Effector memory CD4-positive, alpha-beta T cell (primary cell): ENCODE measurements around the gene PHKA2.

Source experiments
- DNase-seq, 3 donors: peaks; one replicate each; pipeline ENCODE4 v3.0.0-alpha.2; 2020
- H3K27ac ChIP-seq: 2 replicates; pipeline ENCODE4 v1.7.0; 2013; ENCODE audit warnings: mild to moderate bottlenecking, low read length, moderate library complexity; ENCODE audit not compliant: insufficient read depth, poor library complexity, severe bottlenecking
- H3K27me3 ChIP-seq: replicated peaks from 2 replicates; pipeline ENCODE4 v1.7.0; 2013; ENCODE audit warnings: mild to moderate bottlenecking, low read length; ENCODE audit not compliant: insufficient read depth, control insufficient read depth, poor library complexity, severe bottlenecking
- H3K36me3 ChIP-seq: 2 replicates; pipeline ENCODE4 v1.7.0; 2013; ENCODE audit warnings: mild to moderate bottlenecking, low read length, moderate library complexity; ENCODE audit not compliant: control insufficient read depth, insufficient read depth
- H3K4me1 ChIP-seq: 2 replicates; pipeline ENCODE4 v1.7.0; 2013; ENCODE audit warnings: low read length, mild to moderate bottlenecking; ENCODE audit not compliant: control insufficient read depth, insufficient read depth, poor library complexity, severe bottlenecking
- H3K4me3 ChIP-seq: 2 replicates; pipeline ENCODE4 v1.7.0; 2013; ENCODE audit warnings: low read length, low read depth, mild to moderate bottlenecking; ENCODE audit not compliant: insufficient read depth, poor library complexity, severe bottlenecking
- H3K9me3 ChIP-seq: 2 replicates; pipeline ENCODE4 v1.7.0; 2013; ENCODE audit warnings: mild to moderate bottlenecking, low read length, moderate library complexity; ENCODE audit not compliant: control insufficient read depth

Gene PHKA2

GRCh38 chrX:18961686-18962085, 22.2 kb downstream of the PHKA2 start:
- no peak for DNase-seq
- no peaks in the 10 kb centered on the region for H3K36me3 ChIP-seq
- H3K9me3 ChIP-seq, result no peaks in the 10 kb centered on the region
- H3K4me1 ChIP-seq, result no peaks in the 10 kb centered on the region
- no peak overlapping the region for H3K27ac ChIP-seq
- H3K27me3 ChIP-seq, result no peaks in the 10 kb centered on the region
- no peak overlapping the region for H3K4me3 ChIP-seq

DNA sequence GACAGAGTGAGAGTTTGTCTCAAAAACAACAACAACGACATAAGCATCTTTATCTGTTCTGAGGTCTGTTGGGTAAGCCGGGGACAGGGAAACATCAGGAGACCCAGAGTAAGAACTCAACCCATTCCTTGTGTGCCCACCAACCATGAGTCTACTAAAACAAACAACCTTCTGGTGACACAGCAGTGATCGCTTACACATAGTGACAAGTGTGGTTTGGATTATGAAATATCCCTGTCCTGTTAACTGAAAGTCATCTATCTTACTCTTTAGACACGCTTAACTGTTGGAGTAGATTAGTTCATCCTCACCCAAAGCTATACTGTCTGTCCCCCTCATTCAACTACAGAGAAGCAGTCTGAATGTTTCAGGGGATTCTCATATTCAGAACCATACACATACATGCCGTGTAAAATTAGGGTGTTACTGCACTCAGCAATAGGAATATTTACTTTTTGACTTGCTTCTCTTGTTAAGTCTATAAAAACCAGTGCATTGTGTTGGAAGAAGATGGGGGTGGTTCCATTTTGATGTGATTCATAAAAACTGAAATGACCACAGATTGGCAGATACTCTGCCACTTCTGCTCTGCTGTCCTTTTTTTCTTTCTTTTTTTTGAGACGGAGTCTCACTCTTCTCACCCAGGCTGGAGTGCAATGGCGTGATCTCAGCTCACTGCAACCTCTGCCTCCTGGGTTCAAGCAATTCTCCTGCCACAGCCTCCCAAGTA, 27.4 kb downstream of the PHKA2 start:
- Histone ChIP-seq H3K4me3 (no peak overlapping the region), H3K9me3 (no peaks in the 10 kb centered on the region), H3K4me1 (no peaks in the 10 kb centered on the region), H3K27ac (no peak overlapping the region), H3K27me3 (no peaks in the 10 kb centered on the region), H3K36me3 (no peaks in the 10 kb centered on the region)
- no peak for DNase-seq

GRCh38 chrX:18955676-18956075, 28.2 kb downstream of the PHKA2 start:
- Histone ChIP-seq H3K4me1 (no peaks in the 10 kb centered on the region), H3K9me3 (no peaks in the 10 kb centered on the region), H3K36me3 (no peaks in the 10 kb centered on the region), H3K27me3 (no peaks in the 10 kb centered on the region), H3K27ac (no peak overlapping the region), H3K4me3 (no peak overlapping the region)
- DNase-seq, result no peak

GRCh38 chrX:18951032-18951431, 32.9 kb downstream of the PHKA2 start:
- Histone ChIP-seq H3K27me3 (no peaks in the 10 kb centered on the region), H3K27ac (no peak overlapping the region), H3K36me3 (no peaks in the 10 kb centered on the region), H3K4me1 (no peaks in the 10 kb centered on the region), H3K9me3 (no peaks in the 10 kb centered on the region), H3K4me3 (no peak overlapping the region)
- DNase-seq, result no peak

DNA sequence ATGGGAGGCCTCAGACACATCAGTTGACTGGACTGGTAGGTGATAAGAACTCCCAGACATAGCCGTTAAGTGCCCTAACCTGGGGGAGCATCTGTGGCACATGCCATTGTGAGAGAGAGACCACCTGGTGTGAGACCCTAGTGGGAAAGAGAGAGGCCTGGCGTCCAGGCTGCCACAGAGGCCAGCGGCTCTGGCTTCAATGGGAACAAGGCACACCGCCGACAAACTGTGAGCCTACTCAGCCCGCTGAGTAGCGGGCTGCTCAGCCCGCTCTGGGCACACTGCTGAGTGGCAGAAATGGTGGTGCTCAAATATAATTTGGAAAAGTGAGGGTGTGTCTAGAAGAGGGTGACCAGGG, 34.0 kb downstream of the PHKA2 start:
- DNase-seq, result no peak
- Histone ChIP-seq H3K27me3 (no peaks in the 10 kb centered on the region), H3K4me3 (no peak overlapping the region), H3K4me1 (no peaks in the 10 kb centered on the region), H3K27ac (no peak overlapping the region), H3K36me3 (peaks cover under 1% of the 10 kb centered on the region), H3K9me3 (no peaks in the 10 kb centered on the region)

DNA sequence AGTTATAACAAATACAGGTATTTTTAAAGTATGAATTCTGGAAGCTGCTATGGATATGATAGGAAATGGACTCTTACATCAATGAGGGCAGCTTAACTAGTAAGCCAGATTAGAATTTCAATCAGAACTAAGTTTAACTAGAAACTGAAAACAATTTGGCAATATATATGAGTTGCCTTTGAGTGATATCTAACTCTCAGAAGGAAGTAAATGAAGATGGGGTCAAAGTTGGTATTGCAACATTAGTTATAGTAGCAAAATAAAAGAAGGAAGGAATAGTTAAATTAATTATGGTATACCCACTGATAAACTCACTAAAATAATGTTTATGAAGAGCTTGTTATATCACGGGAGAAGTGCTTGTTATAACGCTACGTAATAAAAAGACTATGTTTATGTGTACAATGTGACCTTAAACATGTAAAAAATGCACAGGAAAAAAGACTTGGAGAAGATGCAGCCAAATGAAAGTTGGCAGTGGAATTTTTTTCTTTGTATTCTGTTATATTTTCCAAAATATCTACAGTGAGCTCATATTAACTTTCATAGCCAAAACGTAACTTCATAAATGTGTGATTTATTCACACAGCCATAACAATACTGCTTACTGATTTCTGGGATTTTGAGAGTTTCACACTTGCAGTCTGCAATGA, 34.5 kb downstream of the PHKA2 start:
- no peak overlapping the region for H3K27ac ChIP-seq
- H3K4me1 ChIP-seq, result no peaks in the 10 kb centered on the region
- DNase-seq, result no peak
- no peaks in the 10 kb centered on the region for H3K9me3 ChIP-seq
- H3K4me3 ChIP-seq, result no peak overlapping the region
- no peaks in the 10 kb centered on the region for H3K27me3 ChIP-seq
- peaks cover 4% of the 10 kb centered on the region for H3K36me3 ChIP-seq

GRCh38 chrX:18946611-18947010, 37.3 kb downstream of the PHKA2 start:
- Histone ChIP-seq H3K27me3 (no peaks in the 10 kb centered on the region), H3K9me3 (no peaks in the 10 kb centered on the region), H3K4me1 (no peaks in the 10 kb centered on the region), H3K4me3 (no peak overlapping the region), H3K27ac (no peak overlapping the region), H3K36me3 (peaks cover 4% of the 10 kb centered on the region)
- no peak for DNase-seq

DNA sequence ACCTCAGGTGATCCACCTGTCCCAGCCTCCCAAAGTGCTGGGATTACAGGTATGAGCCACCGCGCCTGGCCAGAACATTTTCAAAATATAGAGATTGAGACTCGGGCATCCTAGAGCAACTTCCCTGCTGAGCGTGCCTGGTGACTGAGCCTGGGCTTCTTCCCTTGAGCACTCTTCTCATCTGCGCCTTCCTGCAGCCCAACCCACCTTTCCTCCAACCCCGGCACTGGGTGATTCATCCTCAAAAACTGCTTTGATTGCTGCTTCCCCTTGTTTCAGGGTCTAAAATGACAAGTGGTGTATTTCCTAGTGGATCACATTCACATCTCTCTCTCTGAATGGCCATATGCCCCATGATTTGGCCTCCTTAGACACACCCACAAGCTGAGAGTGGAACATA, 37.8 kb downstream of the PHKA2 start:
- Histone ChIP-seq H3K4me3 (no peak overlapping the region), H3K27me3 (no peaks in the 10 kb centered on the region), H3K4me1 (no peaks in the 10 kb centered on the region), H3K9me3 (no peaks in the 10 kb centered on the region), H3K36me3 (peaks cover 4% of the 10 kb centered on the region), H3K27ac (no peak overlapping the region)
- no peak for DNase-seq

GRCh38 chrX:18945483-18945882, 38.4 kb downstream of the PHKA2 start:
- DNase-seq, result no peak
- Histone ChIP-seq H3K4me1 (no peaks in the 10 kb centered on the region), H3K27me3 (no peaks in the 10 kb centered on the region), H3K9me3 (no peaks in the 10 kb centered on the region), H3K27ac (no peak overlapping the region), H3K4me3 (no peak overlapping the region), H3K36me3 (peaks cover 4% of the 10 kb centered on the region)

GRCh38 chrX:18944482-18944881, 39.4 kb downstream of the PHKA2 start:
- DNase-seq, result no peak
- no peak overlapping the region for H3K4me3 ChIP-seq
- no peaks in the 10 kb centered on the region for H3K9me3 ChIP-seq
- no peaks in the 10 kb centered on the region for H3K4me1 ChIP-seq
- H3K27me3 ChIP-seq, result no peaks in the 10 kb centered on the region
- peaks cover 4% of the 10 kb centered on the region for H3K36me3 ChIP-seq
- H3K27ac ChIP-seq, result no peak overlapping the region
